C4-2B (cell line): ENCODE results near the gene NSMCE1.
"Not testable (repeated sequence)": the region's sequence is repeated elsewhere in the genome, so short reads cannot be mapped to it uniquely, and the experiment has no call there.

Source experiments
- H3K27ac ChIP-seq: fragments of 450-650 bp; 2 replicates; pipeline ENCODE4 v1.5.1; 2017
- CTCF ChIP-seq: fragments of 450-650 bp; conservative IDR thresholded peaks from 2 replicates; pipeline ENCODE4 v1.5.1; 2017; ENCODE audit warnings: mild to moderate bottlenecking
- ZFX ChIP-seq: fragments of 450-650 bp; IDR thresholded peaks from 2 replicates; pipeline ENCODE4 v1.6.1; 2017

NSMCE1 gene

GRCh38 chr16:27287887-27288286 is 19.3 kb upstream of the NSMCE1 start:
- no peak for TF ChIP-seq CTCF
- no peak for TF ChIP-seq ZFX
- H3K27ac ChIP-seq = no peak overlapping the region

DNA sequence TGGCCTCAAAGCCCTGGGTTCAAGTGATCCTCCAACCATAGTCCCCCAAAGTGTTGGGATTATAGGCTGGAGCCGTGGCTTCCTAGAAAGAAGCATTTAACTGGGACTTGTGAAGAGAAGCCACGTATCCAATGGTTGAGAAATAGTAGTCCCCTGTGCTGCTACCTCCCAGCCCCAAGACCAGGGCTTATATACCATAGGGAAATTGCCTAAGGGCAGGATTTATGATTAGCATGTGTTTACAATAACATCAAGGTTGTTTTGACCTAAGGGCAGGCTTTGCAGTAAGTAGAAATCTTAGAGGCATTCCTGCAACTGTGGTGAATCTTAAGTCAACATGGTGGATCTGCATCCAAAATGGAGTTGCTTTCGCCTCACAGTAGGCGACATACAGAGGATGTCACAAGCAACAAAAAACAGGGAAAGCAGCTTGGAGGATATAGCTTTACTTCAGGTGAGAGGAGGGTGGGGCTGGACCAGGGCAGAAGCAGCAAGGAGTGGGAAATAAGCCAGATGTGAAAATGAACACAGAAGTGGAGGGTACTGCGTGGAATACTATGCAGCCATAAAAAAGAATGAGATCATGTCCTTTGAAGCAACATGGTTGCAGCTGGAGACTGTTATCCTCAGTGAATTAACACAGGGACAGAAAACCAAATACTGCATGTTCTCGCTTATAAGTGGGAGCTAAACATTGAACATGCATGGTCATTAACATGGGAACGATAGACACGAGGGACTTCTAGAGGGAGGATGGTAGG is 18.7 kb upstream of the NSMCE1 start:
- no peak overlapping the region for H3K27ac ChIP-seq

DNA sequence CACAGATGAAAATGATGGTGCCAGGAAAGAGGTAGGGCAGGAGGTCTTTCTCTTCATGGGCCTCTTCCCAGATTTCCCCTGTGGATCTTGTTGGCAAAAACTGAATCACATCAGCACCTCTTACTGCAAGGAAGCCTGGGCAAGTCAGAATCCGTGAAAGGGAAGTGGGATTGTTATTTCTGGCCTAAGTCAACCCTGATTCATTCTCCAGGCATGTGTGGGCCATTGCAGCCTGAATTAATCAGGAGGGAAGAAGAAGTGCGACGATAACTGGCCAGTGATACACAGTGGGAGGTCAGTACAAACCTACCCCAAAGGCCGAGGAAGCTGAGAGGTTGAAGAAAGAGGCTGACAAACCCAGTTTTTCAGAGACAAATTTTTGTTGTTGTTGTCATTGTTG is 17.9 kb upstream of the NSMCE1 start:
- H3K27ac ChIP-seq = no peak overlapping the region
- TF ChIP-seq CTCF = no peak
- TF ChIP-seq ZFX = no peak

More for the DNA sequence above, 18.7 kb upstream of the NSMCE1 start:
- TF ChIP-seq ZFX (no peak), CTCF (no peak)

GRCh38 chr16:27285676-27286196 is 17.2 kb upstream of the NSMCE1 start:
- no peak for TF ChIP-seq CTCF
- no peak for TF ChIP-seq ZFX
- H3K27ac ChIP-seq = no peak overlapping the region

GRCh38 chr16:27284865-27285675 is 16.5 kb upstream of the NSMCE1 start:
- no peak overlapping the region for H3K27ac ChIP-seq
- no peak for TF ChIP-seq CTCF
- TF ChIP-seq ZFX = no peak

GRCh38 chr16:27281243-27281642 is 12.7 kb upstream of the NSMCE1 start:
- TF ChIP-seq ZFX (no peak), CTCF (no peak)
- H3K27ac ChIP-seq = no peak overlapping the region

DNA sequence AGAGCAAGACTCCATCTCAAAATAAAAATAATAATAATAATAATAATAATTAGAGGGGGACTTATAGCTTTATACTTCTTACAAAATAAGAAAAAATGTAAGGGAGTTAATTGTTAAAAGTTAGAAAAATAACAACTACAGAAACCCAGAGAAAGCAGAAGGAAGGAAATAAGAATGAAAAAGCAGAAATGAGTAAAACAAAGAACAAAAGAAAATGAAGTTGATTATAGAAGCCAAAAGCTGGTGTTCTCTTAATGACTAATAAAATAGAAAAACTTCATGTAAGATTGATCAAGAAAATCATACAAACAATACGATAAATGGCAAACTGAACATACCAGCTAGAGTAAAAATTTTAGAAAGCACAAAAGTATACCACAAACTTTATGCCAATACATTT is 6.8 kb upstream of the NSMCE1 start:
- TF ChIP-seq CTCF (no peak), ZFX (no peak)
- H3K27ac ChIP-seq = no peak overlapping the region

DNA sequence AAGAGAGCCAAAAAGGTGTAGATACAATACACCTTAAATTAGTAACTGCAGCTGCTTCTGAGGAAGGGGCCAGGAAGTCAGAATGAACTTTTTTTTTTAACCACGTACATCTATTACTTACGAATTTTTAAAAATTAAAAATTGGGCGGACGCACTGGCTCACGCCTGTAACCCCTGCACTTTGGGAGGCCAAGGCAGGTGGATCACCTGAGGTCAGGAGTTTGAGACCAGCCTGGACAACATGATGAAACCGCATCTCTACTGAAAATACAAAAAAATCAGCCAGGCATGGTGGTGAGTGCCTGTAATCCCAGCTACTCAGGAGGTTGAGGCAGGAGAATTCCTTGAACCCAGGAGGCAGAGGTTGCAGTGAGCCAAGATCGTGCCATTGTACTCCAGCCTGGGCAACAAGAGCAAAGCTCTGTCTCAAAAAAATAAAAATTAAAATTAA is 5.9 kb upstream of the NSMCE1 start:
- H3K27ac ChIP-seq = not testable (repeated sequence)
